K562 (cell line): ENCODE measurements around the gene USP22. TPM values are rescaled to one million over a fixed set of nuclear protein-coding genes. Genes with fewer than 3 reads are reported as not detected.

Source experiments
- ATF2 ChIP-seq: sonication (generic); formaldehyde crosslinking; IDR thresholded peaks from 2 replicates; pipeline ENCODE4 v1.8.1; 2022; ENCODE audit warnings: missing genetic modification reagents
- ATF7 ChIP-seq: fragments of 450-650 bp; IDR thresholded peaks from 2 replicates; pipeline ENCODE4 v1.7.1; 2014; ENCODE audit warnings: mild to moderate bottlenecking, moderate library complexity
- BMI1 ChIP-seq: fragments of 150-350 bp; IDR thresholded peaks from 2 replicates; pipeline ENCODE4 v1.6.1; 2014; ENCODE audit warnings: low read length
- CBFB ChIP-seq: sonication (generic); formaldehyde crosslinking; IDR thresholded peaks from 2 replicates; pipeline ENCODE4 v1.4.0; 2020; ENCODE audit warnings: mild to moderate bottlenecking, missing genetic modification reagents
- E2F6 ChIP-seq, 2 experiments: IDR thresholded peaks; 2 replicates each; pipeline ENCODE4 v1.6.1; 2011; ENCODE audit warnings: borderline replicate concordance in 1 of 2, control low read depth in 1 of 2, low read depth in 1 of 2, low read length in 1 of 2, mild to moderate bottlenecking in 1 of 2, mixed read lengths in 1 of 2, moderate library complexity in 1 of 2; ENCODE audit not compliant: insufficient read depth in 1 of 2, insufficient read length in 1 of 2, poor library complexity in 1 of 2, severe bottlenecking in 1 of 2; ENCODE audit errors: extremely low read depth in 1 of 2
- GATAD2B ChIP-seq: fragments of 450-650 bp; IDR thresholded peaks from 2 replicates; pipeline ENCODE4 v1.6.1; 2017; ENCODE audit warnings: mild to moderate bottlenecking, borderline replicate concordance
- IRF1 ChIP-seq: sonication (generic); formaldehyde crosslinking; IDR thresholded peaks from 2 replicates; pipeline ENCODE4 v1.8.0; 2022; ENCODE audit warnings: missing genetic modification reagents, mild to moderate bottlenecking, borderline replicate concordance
- NR2C2 ChIP-seq, 2 experiments: fragments of 200-800 bp in 1 of 2; sonication (Bioruptor generic) in 1 of 2; sonication (generic) in 1 of 2; formaldehyde crosslinking in 1 of 2; IDR thresholded peaks; 2 replicates each; pipeline versions ENCODE4 v1.6.1 to v1.8.0; 2016 to 2022; ENCODE audit warnings: mild to moderate bottlenecking in 1 of 2, missing compliant biosample characterization in 1 of 2, missing genetic modification characterization in 1 of 2, missing genetic modification reagents in 1 of 2
- POLR3G ChIP-seq: IDR thresholded peaks from 2 replicates; pipeline ENCODE4 v1.6.1; 2011; ENCODE audit not compliant: insufficient read length, insufficient replicate concordance; ENCODE audit errors: extremely low read depth
- SMAD3 ChIP-seq: fragments of 450-650 bp; formaldehyde crosslinking; conservative IDR thresholded peaks from 2 replicates; pipeline ENCODE4 v1.4.0; 2020; ENCODE audit warnings: mild to moderate bottlenecking
- TARDBP ChIP-seq: fragments of 450-650 bp; IDR thresholded peaks from 2 replicates; pipeline ENCODE4 v1.6.1; 2016
- TCF7L2 ChIP-seq: fragments of 150-350 bp; IDR thresholded peaks from 2 replicates; pipeline ENCODE4 v1.6.1; 2016; ENCODE audit warnings: low read depth, mild to moderate bottlenecking, low read length, moderate library complexity
- ZBTB9 ChIP-seq: fragments of 450-650 bp; formaldehyde crosslinking; IDR thresholded peaks from 2 replicates; pipeline ENCODE4 v1.4.0; 2020; ENCODE audit warnings: mild to moderate bottlenecking, moderate library complexity
- ZHX1 ChIP-seq: fragments of 150-350 bp; conservative IDR thresholded peaks from 2 replicates; pipeline ENCODE4 v1.6.1; 2014; ENCODE audit warnings: low read length
- ZNF274 ChIP-seq: IDR thresholded peaks from 2 replicates; pipeline ENCODE4 v1.6.1; 2011; ENCODE audit warnings: low read depth, mild to moderate bottlenecking, low read length, moderate library complexity, borderline replicate concordance
- ZNF431 ChIP-seq: sonication (generic); formaldehyde crosslinking; IDR thresholded peaks from 2 replicates; pipeline ENCODE4 v1.8.0; 2022; ENCODE audit warnings: mild to moderate bottlenecking, missing genetic modification reagents
- ZNF511 ChIP-seq: sonication (generic); formaldehyde crosslinking; IDR thresholded peaks from 2 replicates; pipeline ENCODE4 v1.8.0; 2022; ENCODE audit warnings: mild to moderate bottlenecking, missing genetic modification reagents
- polyA plus RNA-seq, 8 experiments: library from polyadenylated mRNA; depleted of rRNA in 4 of 8; stranded (reverse) in 5 of 8; unstranded in 3 of 8; fragments of >200 nt; fragmentation: Nextera tagmentation in 2 of 8; fragmentation: Illumina TruSeq in 1 of 8; extraction: Ambion mirVana in 2 of 8; extraction: Trizol in 1 of 8; gene quantifications; 2 replicates each; pipeline versions ENCODE4 v1.2.1 to v1.2.3, GENCODE V29; 2011 to 2014; ENCODE audit warnings: inconsistent platforms in 1 of 8, missing spikeins in 1 of 8
- total RNA-seq, 7 experiments: library from RNA; depleted of rRNA in 6 of 7; stranded (reverse); fragments of >200 nt in 6 of 7; fragmentation: Illumina TruSeq in 2 of 7; extraction: Trizol in 2 of 7; gene quantifications; 2 replicates each; pipeline versions ENCODE4 v1.2.1 to v1.2.3, GENCODE V29; 2011 to 2021; ENCODE audit warnings: low replicate concordance in 1 of 7

USP22 gene
- total and polyA plus RNA-seq, 9 of the 15 experiments (the other 6 are each of a cell fraction or from before 2014, with no cell fraction given): 6.5 to 113 (median 58.9) TPM

- TF ChIP-seq ZNF274: no peak
- peak; percentile 50 to 75 for TF ChIP-seq E2F6 (IDR thresholded peaks at IDR 0.05; ENCODE audit: borderline replicate concordance in 1 of 2, extremely low read depth in 1 of 2, insufficient read depth in 1 of 2, insufficient read length in 1 of 2, low read depth in 1 of 2, low read length in 1 of 2, poor library complexity in 1 of 2, severe bottlenecking in 1 of 2)
- TF ChIP-seq NR2C2 (CRISPR knock-in tag; IDR thresholded peaks at IDR 0.05): no peak
- TF ChIP-seq NR2C2 (tag; IDR thresholded peaks at IDR 0.05): no peak; the same call in 1 of the 2 replicates
- 0 out of 2 replicates have a peak, but pooled peaks have one; percentile 44 for TF ChIP-seq TARDBP
- no peak for TF ChIP-seq IRF1 (CRISPR knock-in tag)
- TF ChIP-seq ZNF511: peak; percentile 61; the same call in 1 of the 2 replicates
- TF ChIP-seq GATAD2B: peak; percentile 53; the same call in 1 of the 2 replicates
- no peak for TF ChIP-seq ZHX1
- no peak for TF ChIP-seq POLR3G
- TF ChIP-seq ZNF431 (CRISPR knock-in tag): 0 out of 2 replicates have a peak, but pooled peaks have one; percentile 24
- TF ChIP-seq CBFB: peak; percentile 61; the same call in 1 of the 2 replicates
- TF ChIP-seq BMI1: no peak
- TF ChIP-seq ZBTB9 (CRISPR knock-in tag): peak; percentile 74; the same call in 1 of the 2 replicates
- no peak; the same call in 1 of the 2 replicates for TF ChIP-seq ATF7
- no peak for TF ChIP-seq ATF2 (CRISPR knock-in tag)
- no peak for TF ChIP-seq SMAD3 (CRISPR knock-in tag)
- TF ChIP-seq TCF7L2: no peak
Observed at GRCh38 chr17:21043296-21044232, 753 bp upstream of the USP22 start (continued).
